H1 (cell line): ENCODE data around the gene CTTNBP2.

Source experiments
- CHD2 ChIP-seq: IDR thresholded peaks from 2 replicates; pipeline ENCODE4 v1.6.1; 2012; ENCODE audit warnings: low read length, improper control_type of control experiment
- CREB1 ChIP-seq: IDR thresholded peaks from 2 replicates; pipeline ENCODE4 v1.6.1; 2012; ENCODE audit warnings: inconsistent platforms
- CTCF ChIP-seq, 3 experiments: IDR thresholded peaks; 1 replicate in 2 of 3; 2 replicates in 1 of 3; pipeline versions ENCODE4 v1.5.1 to v1.6.1; 2011; ENCODE audit warnings: low read length in 3 of 3, mild to moderate bottlenecking in 3 of 3, inconsistent platforms in 2 of 3, low read depth in 1 of 3, moderate library complexity in 1 of 3; ENCODE audit not compliant: insufficient read depth in 1 of 3; ENCODE audit errors: control extremely low read depth in 1 of 3
- EZH2 ChIP-seq: fragments of 200-600 bp; sonication (generic); IDR thresholded peaks from 2 replicates; pipeline ENCODE4 v1.7.1; 2012; ENCODE audit warnings: low read depth, mild to moderate bottlenecking, moderate library complexity, low read length, inconsistent platforms; ENCODE audit not compliant: severe bottlenecking
- MAFK ChIP-seq: IDR thresholded peaks from 2 replicates; pipeline ENCODE4 v1.6.1; 2012; ENCODE audit warnings: low read depth, mild to moderate bottlenecking, improper control_type of control experiment, low read length
- MAX ChIP-seq: IDR thresholded peaks from 2 replicates; pipeline ENCODE4 v1.6.1; 2012; ENCODE audit warnings: inconsistent platforms
- POLR2AphosphoS5 ChIP-seq: IDR thresholded peaks from 2 replicates; pipeline ENCODE4 v1.6.1; 2011; ENCODE audit warnings: low read depth, low read length
- RAD21 ChIP-seq, 2 experiments: IDR thresholded peaks in 1 of 2; conservative IDR thresholded peaks in 1 of 2; 2 replicates each; pipeline ENCODE4 v1.6.1; 2011; ENCODE audit warnings: low read depth in 2 of 2, low read length in 2 of 2, improper control_type of control experiment in 1 of 2, inconsistent platforms in 1 of 2, mild to moderate bottlenecking in 1 of 2, moderate library complexity in 1 of 2
- RFX5 ChIP-seq: IDR thresholded peaks from 2 replicates; pipeline ENCODE4 v1.6.1; 2011; ENCODE audit warnings: low read depth, low read length, improper control_type of control experiment, borderline replicate concordance
- SAP30 ChIP-seq: fragments of 300-600 bp; sonication (generic); IDR thresholded peaks from 2 replicates; pipeline ENCODE4 v1.7.1; 2012; ENCODE audit warnings: low read length, moderate library complexity, mild to moderate bottlenecking, inconsistent platforms; ENCODE audit not compliant: insufficient read depth, insufficient replicate concordance
- SP1 ChIP-seq: IDR thresholded peaks from 2 replicates; pipeline ENCODE4 v1.6.1; 2011; ENCODE audit warnings: low read depth, low read length
- TCF12 ChIP-seq: IDR thresholded peaks from 2 replicates; pipeline ENCODE4 v1.6.1; 2011; ENCODE audit warnings: low read depth, mild to moderate bottlenecking, low read length

- TF ChIP-seq RFX5 (no peak), EZH2 (no peak), CHD2 (no peak), CREB1 (no peak), RAD21 (IDR thresholded peaks at IDR 0.05 in 1 of 2, conservative IDR thresholded peaks at IDR 0.05 in 1 of 2; ENCODE audit: low read depth in 2 of 2, low read length in 2 of 2) (no peak), CTCF (IDR thresholded peaks at IDR 0.05; ENCODE audit: control extremely low read depth in 1 of 3, insufficient read depth in 1 of 3, low read depth in 1 of 3, low read length in 3 of 3) (no peak), POLR2AphosphoS5 (no peak), SP1 (no peak), SAP30 (no peak), MAFK (no peak), MAX (no peak), TCF12 (no peak)
Observed at GRCh38 chr7:117762055-117762454, 111.2 kb downstream of the CTTNBP2 start.
